ENCODE results near the gene MCC. TPM values are rescaled to one million over a fixed set of nuclear protein-coding genes. Genes with fewer than 3 reads are reported as not detected.

The MCC gene
- total and polyA plus RNA-seq, 5 experiments from 2014 or later = 1.2 to 4.6 (median 2.0) TPM

DNA sequence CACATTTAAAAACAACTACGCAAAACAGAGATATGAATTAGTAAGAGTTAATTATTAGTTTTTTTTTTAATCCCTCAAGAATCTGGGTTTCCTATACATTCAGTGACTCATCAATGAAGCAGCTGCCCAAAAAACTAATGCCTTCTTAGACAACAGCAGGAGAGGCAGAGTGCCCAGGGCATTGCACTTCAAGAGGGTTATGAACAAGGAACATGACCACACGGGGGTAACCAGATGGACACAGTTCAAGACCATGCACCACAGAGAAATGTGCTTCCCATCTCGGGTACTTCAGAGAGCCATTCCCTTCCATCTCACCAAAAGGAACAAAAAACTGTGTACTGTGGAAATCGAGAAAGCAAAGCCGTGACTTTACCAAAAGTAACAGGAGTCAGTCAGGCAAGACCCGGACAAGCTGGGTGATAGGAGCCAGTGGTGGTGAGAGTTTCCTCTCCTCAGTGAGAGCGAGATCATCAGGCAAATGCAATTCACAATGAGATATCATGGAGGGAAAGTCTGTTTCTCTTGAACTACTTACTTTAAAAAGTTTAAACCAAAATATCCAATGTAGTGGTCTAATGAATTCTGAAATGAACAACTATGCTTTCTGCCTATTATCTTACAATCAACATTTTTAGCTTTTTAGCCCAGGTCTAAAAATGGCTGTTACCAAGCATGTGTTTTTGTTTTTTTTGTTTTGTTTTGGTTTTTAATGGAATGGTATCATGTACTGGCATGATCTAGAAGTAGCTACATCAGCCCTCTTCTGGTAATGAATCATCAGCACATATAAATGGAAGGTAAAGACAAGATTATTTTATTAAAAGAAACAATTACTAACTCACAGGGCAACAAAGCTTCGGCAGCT is 245.5 kb downstream of the MCC start:
- H3K27me3 Mint-ChIP-seq = peaks cover 0 to 2% (median 0%) of the 10 kb centered on the region in 5 donors
- H3K9me3 Mint-ChIP-seq = peaks cover 0 to 2% (median 0%) of the 10 kb centered on the region in 9 donors
- POLR2A ChIA-PET = no interaction called here

GRCh38 chr5:113240951-113241726 is 247.1 kb downstream of the MCC start:
- peak overlapping the region in 2 of 10 donors; percentile 32 to 59 for H3K27ac Mint-ChIP-seq
- H3K27me3 Mint-ChIP-seq = peaks cover 0 to 6% (median 0%) of the 10 kb centered on the region in 5 donors
- DNase-seq = no peak
- H3K4me1 Mint-ChIP-seq = peaks cover 0 to 16% (median 6%) of the 10 kb centered on the region in 4 donors
- no peak overlapping the region for H3K4me3 Mint-ChIP-seq
- H3K36me3 Mint-ChIP-seq = peaks cover 0 to 7% (median 0%) of the 10 kb centered on the region in 3 donors
- H3K9me3 Mint-ChIP-seq = peaks cover 0 to 2% (median 0%) of the 10 kb centered on the region in 9 donors
- ATAC-seq = no peak
- POLR2A ChIA-PET = no interaction called here

More for the DNA sequence above, 245.5 kb downstream of the MCC start:
- Mint-ChIP-seq H3K36me3 (peaks cover 0 to 10% (median 3%) of the 10 kb centered on the region in 3 donors), H3K4me3 (no peak overlapping the region), H3K27ac (peak overlapping the region in 1 of 10 donors; percentile 32), H3K4me1 (peaks cover 0 to 24% (median 7%) of the 10 kb centered on the region in 4 donors)
- DNase-seq (no peak), ATAC-seq (no peak)

DNA sequence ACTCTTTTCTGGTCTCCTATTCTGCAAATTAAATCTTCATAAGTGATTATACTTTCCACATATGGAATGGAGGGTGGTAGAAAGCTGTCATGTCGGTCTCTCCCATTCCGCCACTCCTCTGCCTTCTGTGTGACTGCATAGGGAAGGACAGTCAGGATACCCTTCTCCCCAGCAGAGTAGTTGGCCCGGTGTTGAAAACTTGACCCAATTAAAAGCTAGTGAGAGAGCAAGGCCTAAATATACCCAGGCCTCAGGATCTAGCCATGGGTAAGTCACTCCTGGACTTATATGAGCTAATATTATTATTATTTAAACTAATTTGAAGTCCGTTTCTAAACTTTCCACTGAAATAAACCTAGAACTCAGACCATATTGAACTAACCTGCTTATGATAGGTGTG is 248.2 kb downstream of the MCC start:
- Mint-ChIP-seq H3K4me1 (peaks cover 0 to 19% (median 6%) of the 10 kb centered on the region in 4 donors), H3K9me3 (peaks cover 0 to 2% (median 0%) of the 10 kb centered on the region in 9 donors), H3K36me3 (peaks cover 0 to 3% (median 2%) of the 10 kb centered on the region in 3 donors), H3K4me3 (no peak overlapping the region), H3K27ac (peak overlapping the region in 1 of 10 donors; percentile 21), H3K27me3 (peaks cover 0 to 8% (median 0%) of the 10 kb centered on the region in 5 donors)
- no peak for DNase-seq
- POLR2A ChIA-PET = no interaction called here
- ATAC-seq = no peak

DNA sequence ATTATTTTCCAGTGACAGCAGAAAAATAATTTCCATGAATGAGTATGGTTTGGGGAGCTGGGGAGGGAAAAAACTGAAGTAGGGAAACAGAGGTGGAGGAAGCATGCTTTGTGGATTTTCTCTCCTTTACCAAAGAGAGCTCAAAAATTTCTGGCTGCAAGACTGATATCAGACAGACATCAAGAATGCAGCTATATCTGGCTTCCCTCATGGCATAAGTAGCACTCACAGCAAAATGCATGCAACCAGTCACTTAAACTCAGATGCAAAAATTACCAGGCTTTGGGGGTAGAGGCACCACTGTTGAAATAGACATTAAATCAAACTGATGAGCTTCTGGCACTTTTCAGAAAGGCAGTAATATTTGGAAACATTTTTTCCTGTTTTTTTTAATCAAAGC is 250.4 kb downstream of the MCC start:
- peaks cover 0 to 21% (median 10%) of the 10 kb centered on the region in 4 donors for H3K4me1 Mint-ChIP-seq
- no peaks in the 10 kb centered on the region for H3K9me3 Mint-ChIP-seq
- POLR2A ChIA-PET = no interaction called here
- no peak overlapping the region for H3K4me3 Mint-ChIP-seq
- no peak for DNase-seq
- peaks cover 0 to 3% (median 2%) of the 10 kb centered on the region in 3 donors for H3K36me3 Mint-ChIP-seq
- ATAC-seq = no peak
- no peak overlapping the region for H3K27ac Mint-ChIP-seq
- H3K27me3 Mint-ChIP-seq = peaks cover 0 to 12% (median 0%) of the 10 kb centered on the region in 5 donors

DNA sequence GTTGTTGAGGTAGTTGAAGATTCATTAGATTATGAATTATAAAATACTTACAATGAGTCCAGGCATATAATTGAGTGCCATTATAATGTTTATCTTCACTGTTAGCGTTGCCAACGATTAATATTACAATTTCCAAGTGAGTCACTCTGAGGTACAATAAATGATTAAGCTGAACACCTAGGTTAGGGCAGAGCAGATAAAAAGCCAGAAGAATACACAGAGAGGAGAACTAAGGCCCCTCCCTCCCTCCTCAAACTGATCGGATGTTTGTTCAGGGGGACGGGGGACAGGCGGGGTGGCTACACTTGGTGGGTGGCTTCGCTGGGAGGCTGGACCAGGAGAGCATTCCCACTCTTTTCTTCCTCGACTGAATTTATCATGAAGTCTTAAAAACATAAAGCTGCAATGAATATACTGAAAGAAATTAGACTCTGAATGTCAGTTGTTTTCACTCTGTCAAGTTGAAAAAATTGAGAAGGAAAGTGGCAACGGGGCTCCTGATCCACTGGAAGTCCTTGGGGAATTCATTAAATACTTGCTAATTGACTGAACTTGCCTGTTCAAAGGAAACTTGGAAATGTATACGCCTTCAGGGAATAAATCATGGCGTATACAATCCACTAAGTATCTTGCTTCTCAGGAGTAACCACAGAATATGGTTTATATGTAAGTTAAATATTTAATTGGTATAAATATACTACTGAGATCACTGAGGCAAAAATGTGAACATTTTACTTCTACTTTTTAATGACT is 251.5 kb downstream of the MCC start:
- H3K27me3 Mint-ChIP-seq = peaks cover 0 to 12% (median 0%) of the 10 kb centered on the region in 5 donors
- POLR2A ChIA-PET = no interaction called here
- no peak overlapping the region for H3K4me3 Mint-ChIP-seq
- no peak for DNase-seq
- peaks cover 0 to 15% (median 8%) of the 10 kb centered on the region in 4 donors for H3K4me1 Mint-ChIP-seq
- no peaks in the 10 kb centered on the region for H3K9me3 Mint-ChIP-seq
- H3K27ac Mint-ChIP-seq = no peak overlapping the region
- peaks cover 0 to 3% (median 2%) of the 10 kb centered on the region in 3 donors for H3K36me3 Mint-ChIP-seq
- no peak for ATAC-seq

GRCh38 chr5:113235884-113236283 is 252.4 kb downstream of the MCC start:
- Mint-ChIP-seq H3K4me1 (peaks cover 0 to 12% (median 5%) of the 10 kb centered on the region in 4 donors), H3K27me3 (peaks cover 0 to 12% (median 0%) of the 10 kb centered on the region in 5 donors), H3K36me3 (peaks cover 0 to 3% (median 2%) of the 10 kb centered on the region in 3 donors), H3K9me3 (no peaks in the 10 kb centered on the region), H3K27ac (no peak overlapping the region), H3K4me3 (no peak overlapping the region)
- POLR2A ChIA-PET = no interaction called here
- DNase-seq (peak in 1 of 10 donors; percentile 2), ATAC-seq (peak in 1 of 2 donors; percentile 68)

- no peak overlapping the region for H3K4me3 Mint-ChIP-seq
- ATAC-seq (no peak), DNase-seq (no peak)
- H3K36me3 Mint-ChIP-seq = peaks cover 0 to 2% (median 0%) of the 10 kb centered on the region in 3 donors
- no peaks in the 10 kb centered on the region for H3K9me3 Mint-ChIP-seq
- no peak overlapping the region for H3K27ac Mint-ChIP-seq
- H3K27me3 Mint-ChIP-seq = peaks cover 0 to 12% (median 0%) of the 10 kb centered on the region in 5 donors
- peaks cover 0 to 12% (median 5%) of the 10 kb centered on the region in 4 donors for H3K4me1 Mint-ChIP-seq
- POLR2A ChIA-PET = no interaction called here
Measured at GRCh38 chr5:113234546-113234945, 253.7 kb downstream of the MCC start.

- Mint-ChIP-seq H3K9me3 (no peaks in the 10 kb centered on the region), H3K27ac (no peak overlapping the region), H3K36me3 (peaks cover 0 to 2% (median 0%) of the 10 kb centered on the region in 3 donors), H3K4me1 (peaks cover 0 to 16% (median 5%) of the 10 kb centered on the region in 4 donors), H3K27me3 (peaks cover 0 to 13% (median 1%) of the 10 kb centered on the region in 5 donors), H3K4me3 (no peak overlapping the region)
- POLR2A ChIA-PET = no interaction called here
- DNase-seq (no peak), ATAC-seq (no peak)
Measured at GRCh38 chr5:113233606-113234005, 254.6 kb downstream of the MCC start.

DNA sequence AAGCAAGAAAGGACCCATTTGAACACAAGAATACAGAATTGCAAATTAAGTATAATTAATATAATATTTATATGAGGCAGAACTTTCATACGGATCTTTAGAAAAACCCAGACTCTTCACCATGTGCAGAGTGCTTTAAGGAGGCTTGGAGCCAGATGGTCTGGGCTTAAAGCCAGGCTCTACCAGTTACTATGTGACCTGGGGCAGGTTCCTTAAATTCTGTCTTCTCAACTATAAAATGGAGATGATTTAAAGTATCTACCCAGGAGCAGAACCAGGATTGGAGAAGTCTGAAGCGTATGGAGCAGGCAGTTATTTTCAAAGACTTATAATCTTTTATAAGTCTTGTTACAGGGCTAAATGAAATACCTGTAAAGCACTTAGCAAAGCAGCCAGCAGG is 255.6 kb downstream of the MCC start:
- peaks cover 0 to 11% (median 1%) of the 10 kb centered on the region in 5 donors for H3K27me3 Mint-ChIP-seq
- no peak for DNase-seq
- H3K36me3 Mint-ChIP-seq = peaks cover 0 to 2% (median 0%) of the 10 kb centered on the region in 3 donors
- H3K4me3 Mint-ChIP-seq = no peak overlapping the region
- no peak for ATAC-seq
- H3K27ac Mint-ChIP-seq = no peak overlapping the region
- H3K4me1 Mint-ChIP-seq = peaks cover 0 to 16% (median 5%) of the 10 kb centered on the region in 4 donors
- H3K9me3 Mint-ChIP-seq = no peaks in the 10 kb centered on the region
- POLR2A ChIA-PET = no interaction called here

DNA sequence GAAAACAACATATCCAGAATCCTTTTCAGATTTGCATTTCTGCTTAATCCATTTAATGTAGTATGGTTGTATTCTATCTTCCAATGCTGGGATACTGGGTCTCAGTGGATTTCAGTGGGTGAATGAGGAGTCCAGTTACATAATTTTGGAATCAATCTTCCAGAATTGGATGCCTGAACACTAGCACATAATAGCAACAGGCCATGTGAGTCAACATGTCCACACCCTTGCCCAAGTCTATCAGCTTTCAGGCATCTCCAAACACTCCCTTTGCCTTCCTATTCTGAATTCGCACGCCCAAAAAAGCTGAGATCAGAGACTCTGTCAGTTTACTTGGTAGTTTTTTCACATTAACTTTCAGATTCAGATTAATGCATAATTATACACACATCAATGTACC is 256.0 kb downstream of the MCC start:
- ATAC-seq (no peak), DNase-seq (no peak)
- H3K4me1 Mint-ChIP-seq = peaks cover 0 to 15% (median 5%) of the 10 kb centered on the region in 4 donors
- no peak overlapping the region for H3K4me3 Mint-ChIP-seq
- H3K27ac Mint-ChIP-seq = no peak overlapping the region
- POLR2A ChIA-PET = no interaction called here
- H3K9me3 Mint-ChIP-seq = no peaks in the 10 kb centered on the region
- peaks cover 0 to 11% (median 1%) of the 10 kb centered on the region in 5 donors for H3K27me3 Mint-ChIP-seq
- peaks cover 0 to 2% (median 0%) of the 10 kb centered on the region in 3 donors for H3K36me3 Mint-ChIP-seq

DNA sequence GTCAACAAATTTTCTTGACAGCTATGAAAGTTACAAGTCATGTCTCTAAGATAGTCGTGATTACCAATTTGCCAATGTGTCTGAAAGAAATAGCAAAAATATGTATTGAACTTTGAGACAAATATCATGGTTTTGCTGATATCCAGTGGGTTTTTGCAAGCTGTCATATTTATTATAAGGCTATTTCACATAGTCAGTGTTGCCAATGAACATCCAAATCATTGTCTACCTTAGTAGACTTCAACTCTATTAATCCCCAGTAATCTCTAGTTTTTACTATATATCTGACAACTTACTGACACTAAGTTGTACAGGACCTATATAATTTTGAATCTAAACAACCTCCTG is 256.6 kb downstream of the MCC start:
- POLR2A ChIA-PET = no interaction called here
- Mint-ChIP-seq H3K27me3 (peaks cover 0 to 11% (median 1%) of the 10 kb centered on the region in 5 donors), H3K4me3 (no peak overlapping the region), H3K9me3 (no peaks in the 10 kb centered on the region), H3K36me3 (peaks cover 0 to 2% (median 0%) of the 10 kb centered on the region in 3 donors), H3K4me1 (peaks cover 0 to 15% (median 5%) of the 10 kb centered on the region in 4 donors), H3K27ac (no peak overlapping the region)
- no peak for DNase-seq
- ATAC-seq = no peak
